ENCODE results near the gene ZCWPW2.

The ZCWPW2 gene

GRCh38 chr3:28495301-28495700, 146.8 kb downstream of the ZCWPW2 start:
- TF ChIP-seq CTCF (IDR thresholded peaks at IDR 0.05; ENCODE audit: low read depth, low read length, missing control alignments) = no peak
- in situ Hi-C loops (cut with HindIII; ENCODE audit: low sequenced_read_pairs) = no loop called here
- no peak for DNase-seq (ENCODE audit: low read depth)
- no peak overlapping the region for H3K4me3 ChIP-seq (ENCODE audit: low read depth, low read length)

- in situ Hi-C loops (cut with HindIII; ENCODE audit: low sequenced_read_pairs) = no loop called here
- TF ChIP-seq CTCF (IDR thresholded peaks at IDR 0.05; ENCODE audit: low read depth, low read length, missing control alignments) = no peak
- no peak for DNase-seq (ENCODE audit: low read depth)
- no peak overlapping the region for H3K4me3 ChIP-seq (ENCODE audit: low read depth, low read length)
Measured at GRCh38 chr3:28502397-28502937, 153.9 kb downstream of the ZCWPW2 start.

- in situ Hi-C loops (cut with HindIII; ENCODE audit: low sequenced_read_pairs) = no loop called here
- no peak overlapping the region for H3K4me3 ChIP-seq (ENCODE audit: low read depth, low read length)
- DNase-seq (ENCODE audit: low read depth) = no peak
- no peak for TF ChIP-seq CTCF (IDR thresholded peaks at IDR 0.05; ENCODE audit: low read depth, low read length, missing control alignments)
Measured at GRCh38 chr3:28504976-28505375, 156.5 kb downstream of the ZCWPW2 start.

- in situ Hi-C loops (cut with HindIII; ENCODE audit: low sequenced_read_pairs) = no loop called here
- H3K4me3 ChIP-seq (ENCODE audit: low read depth, low read length) = no peak overlapping the region
- no peak for DNase-seq (ENCODE audit: low read depth)
- no peak for TF ChIP-seq CTCF (IDR thresholded peaks at IDR 0.05; ENCODE audit: low read depth, low read length, missing control alignments)
Measured at GRCh38 chr3:28521663-28522062, 173.1 kb downstream of the ZCWPW2 start.

GRCh38 chr3:28542351-28542750, 193.8 kb downstream of the ZCWPW2 start:
- in situ Hi-C loops (cut with HindIII; ENCODE audit: low sequenced_read_pairs) = no loop called here
- no peak overlapping the region for H3K4me3 ChIP-seq (ENCODE audit: low read depth, low read length)
- no peak for TF ChIP-seq CTCF (IDR thresholded peaks at IDR 0.05; ENCODE audit: low read depth, low read length, missing control alignments)

GRCh38 chr3:28544236-28544635, 195.7 kb downstream of the ZCWPW2 start:
- DNase-seq (ENCODE audit: low read depth) = no peak
- TF ChIP-seq CTCF (IDR thresholded peaks at IDR 0.05; ENCODE audit: low read depth, low read length, missing control alignments) = no peak
- in situ Hi-C loops (cut with HindIII; ENCODE audit: low sequenced_read_pairs) = no loop called here
- no peak overlapping the region for H3K4me3 ChIP-seq (ENCODE audit: low read depth, low read length)

More at GRCh38 chr3:28542351-28542750, 193.8 kb downstream of the ZCWPW2 start:
- no peak for DNase-seq (ENCODE audit: low read depth)
